ENCODE measurements around the gene CAMK4. TPM values are rescaled to one million over a fixed set of nuclear protein-coding genes. Genes with fewer than 3 reads are reported as not detected.

Gene CAMK4
- total and polyA plus RNA-seq, 2 of the 8 experiments (the other 6 are each of a cell fraction or from before 2014, with no cell fraction given): 1.8 to 8.3 TPM

- Histone ChIP-seq H3K4me2 (ENCODE audit: insufficient read depth in 1 of 2, low read depth in 2 of 2, low read length in 2 of 2) (no peak overlapping the region), H3K79me2 (ENCODE audit: control insufficient read depth in 1 of 2, insufficient read depth in 2 of 2, low read length in 2 of 2) (no peaks in the 10 kb centered on the region), H2BK120ac (replicated peaks; ENCODE audit: low read depth, low read length) (no peak overlapping the region), H2BK5ac (ENCODE audit: low read depth, low read length) (no peak overlapping the region), H4K91ac (replicated peaks; ENCODE audit: insufficient read length, low read length) (no peak overlapping the region), H3K9me3 (ENCODE audit: insufficient read depth in 2 of 2, low read depth in 1 of 2, low read length in 1 of 2) (no peaks in the 10 kb centered on the region), H4K20me1 (replicated peaks in 1 of 2; ENCODE audit: control insufficient read depth in 1 of 2, insufficient read depth in 2 of 2, low read length in 2 of 2) (no peaks in the 10 kb centered on the region), H3K23ac (ENCODE audit: insufficient read length) (no peak overlapping the region), H3K27ac (ENCODE audit: low read depth, low read length) (no peak overlapping the region), H2AK5ac (ENCODE audit: low read depth, low read length) (no peak overlapping the region), H4K8ac (ENCODE audit: extremely low read depth, insufficient read depth, low read length) (no peak overlapping the region), H3K14ac (ENCODE audit: insufficient read length) (no peak overlapping the region), H3K4me1 (replicated peaks in 1 of 4; ENCODE audit: control insufficient read depth in 3 of 4, insufficient read depth in 4 of 4, low read length in 3 of 4) (no peaks in the 10 kb centered on the region), H4K5ac (ENCODE audit: insufficient read length, low read depth, low read length) (no peak overlapping the region), H3K4ac (replicated peaks; ENCODE audit: insufficient read length, low read depth, low read length) (no peak overlapping the region), H3K9ac (replicated peaks in 1 of 4; ENCODE audit: extremely low read depth in 1 of 4, low read depth in 3 of 4, low read length in 3 of 4) (no peak overlapping the region), H2AFZ (ENCODE audit: low read length) (no peak overlapping the region), H2BK15ac (ENCODE audit: low read length) (no peak overlapping the region), H3K27me3 (replicated peaks in 1 of 4; ENCODE audit: control insufficient read depth in 3 of 4, extremely low read depth in 1 of 4, insufficient read depth in 3 of 4, low read length in 3 of 4) (no peaks in the 10 kb centered on the region), H3K79me1 (ENCODE audit: low read depth, low read length) (no peaks in the 10 kb centered on the region), H2BK20ac (ENCODE audit: low read length) (no peak overlapping the region), H3K23me2 (ENCODE audit: low read depth, low read length) (no peaks in the 10 kb centered on the region), H3K18ac (ENCODE audit: extremely low read depth, low read length) (no peak overlapping the region), H3K56ac (replicated peaks; ENCODE audit: insufficient read length, low read depth, low read length) (no peak overlapping the region), H2BK12ac (ENCODE audit: low read depth, low read length) (no peak overlapping the region), H3K4me3 (ENCODE audit: extremely low read depth in 1 of 4, insufficient read depth in 2 of 4, low read depth in 3 of 4, low read length in 4 of 4) (no peak overlapping the region), H3K36me3 (ENCODE audit: control insufficient read depth in 2 of 4, insufficient read depth in 4 of 4, low read length in 3 of 4) (no peaks in the 10 kb centered on the region)
- 91% methylated on average over 1 of the region's 1 CpG; no CpG with 5 or more reads in 1 of the 2 experiments for WGBS, 2 experiments (ENCODE audit: extremely low coverage in 1 of 2, insufficient coverage in 1 of 2, insufficient read length in 1 of 2, insufficient replicate concordance in 2 of 2, low coverage in 1 of 2, low lambda C conversion rate in 2 of 2, missing lambda C conversion rate in 1 of 2)
- CTCF ChIA-PET (ENCODE audit: partially characterized antibody): interaction anchor here (0.6 to 1.8 kb wide), 3 partner anchors 87 to 113 kb away, joined by 3 to 7 read pairs (median 4); no protein-coding TSS in a partner anchor
- POLR2A ChIA-PET (ENCODE audit: partially characterized antibody): no interaction called here
- FAIRE-seq (no peak), DNase-seq (ENCODE audit: low read depth in 1 of 2, low spot score in 2 of 2) (no peak)
- no peak for TF ChIP-seq KDM1A (IDR thresholded peaks at IDR 0.05; ENCODE audit: borderline replicate concordance, low read length)
- TF ChIP-seq SRF (IDR thresholded peaks at IDR 0.05; ENCODE audit: low read depth, low read length): no peak
- TF ChIP-seq GABPA (IDR thresholded peaks at IDR 0.05; ENCODE audit: borderline replicate concordance, insufficient read depth, low read length): no peak
- no peak for TF ChIP-seq GTF2F1 (IDR thresholded peaks at IDR 0.05; ENCODE audit: borderline replicate concordance, low read depth, low read length)
- TF ChIP-seq SIX5 (IDR thresholded peaks at IDR 0.05; ENCODE audit: low read depth, low read length): no peak
Observed at GRCh38 chr5:111256128-111256527, 31.9 kb downstream of the CAMK4 start.

Data from H1 (cell line).